Mesendoderm (in vitro differentiated cells): ENCODE measurements around the gene ZNF689.
A peak's percentile ranks its signal among the peaks of the same experiment; 100 is the strongest.

ENCODE experiments used
- DNase-seq: peaks from one replicate; pipeline ENCODE4 v3.0.0; 2013
- H2AK5ac ChIP-seq: 2 replicates; pipeline ENCODE4 v1.6.1; 2013; ENCODE audit warnings: low read length, inconsistent platforms
- H2BK120ac ChIP-seq: 2 replicates; pipeline ENCODE4 v1.6.1; 2013; ENCODE audit warnings: low read depth, mild to moderate bottlenecking, low read length, moderate library complexity, mixed read lengths
- H2BK15ac ChIP-seq: replicated peaks from 2 replicates; pipeline ENCODE4 v1.6.1; 2013; ENCODE audit warnings: low read depth, mild to moderate bottlenecking, moderate library complexity
- H2BK5ac ChIP-seq: 2 replicates; pipeline ENCODE4 v1.6.1; 2013; ENCODE audit warnings: low read length, inconsistent platforms
- H3K18ac ChIP-seq: 2 replicates; pipeline ENCODE4 v1.6.1; 2013; ENCODE audit warnings: mild to moderate bottlenecking, low read length, mixed read lengths
- H3K23ac ChIP-seq: one replicate; pipeline ENCODE4 v1.6.1; 2013; ENCODE audit warnings: low read length
- H3K27ac ChIP-seq: 2 replicates; pipeline ENCODE4 v1.5.1; 2013; ENCODE audit warnings: low read depth, mild to moderate bottlenecking, inconsistent platforms, low read length, moderate library complexity
- H3K27me3 ChIP-seq: 2 replicates; pipeline ENCODE4 v1.6.1; 2013; ENCODE audit warnings: low read length, control low read depth, mild to moderate bottlenecking, inconsistent platforms; ENCODE audit not compliant: insufficient read depth, poor library complexity
- H3K36me3 ChIP-seq: 2 replicates; pipeline ENCODE4 v1.6.1; 2013; ENCODE audit warnings: low read length, inconsistent platforms; ENCODE audit not compliant: control insufficient read depth, insufficient read depth
- H3K4ac ChIP-seq: one replicate; pipeline ENCODE4 v1.6.1; 2013; ENCODE audit warnings: low read depth, mild to moderate bottlenecking, low read length, moderate library complexity
- H3K4me1 ChIP-seq: 2 replicates; pipeline ENCODE4 v1.6.1; 2013; ENCODE audit warnings: low read depth, low read length, inconsistent platforms; ENCODE audit not compliant: control insufficient read depth
- H3K4me2 ChIP-seq: 2 replicates; pipeline ENCODE4 v1.6.1; 2013; ENCODE audit warnings: low read length
- H3K4me3 ChIP-seq: 2 replicates; pipeline ENCODE4 v1.5.1; 2013; ENCODE audit warnings: mild to moderate bottlenecking, low read length
- H3K56ac ChIP-seq: one replicate; pipeline ENCODE4 v1.6.1; 2013; ENCODE audit warnings: low read length
- H3K79me1 ChIP-seq: 2 replicates; pipeline ENCODE4 v1.6.1; 2013; ENCODE audit warnings: low read length, inconsistent platforms
- H3K79me2 ChIP-seq: 2 replicates; pipeline ENCODE4 v1.6.1; 2013; ENCODE audit warnings: mild to moderate bottlenecking, low read length; ENCODE audit not compliant: control insufficient read depth, insufficient read depth
- H3K9ac ChIP-seq: 2 replicates; pipeline ENCODE4 v1.6.1; 2013; ENCODE audit warnings: low read length, inconsistent platforms
- H4K5ac ChIP-seq: one replicate; pipeline ENCODE4 v1.6.1; 2013; ENCODE audit warnings: low read length
- H4K8ac ChIP-seq: one replicate; pipeline ENCODE4 v1.6.1; 2013; ENCODE audit warnings: low read depth, mild to moderate bottlenecking, control low read depth, low read length, moderate library complexity
- WGBS: extraction: QIAGEN DNeasy Blood & Tissue Kit; methylation state at CpG from one replicate; pipeline ENCODE4 v1.1.7; 2013; ENCODE audit warnings: low lambda C conversion rate, missing lambda C conversion rate; ENCODE audit not compliant: insufficient coverage; ENCODE audit errors: extremely low coverage; 5-methylcytosine and 5-hydroxymethylcytosine counted together

ZNF689 gene

DNA sequence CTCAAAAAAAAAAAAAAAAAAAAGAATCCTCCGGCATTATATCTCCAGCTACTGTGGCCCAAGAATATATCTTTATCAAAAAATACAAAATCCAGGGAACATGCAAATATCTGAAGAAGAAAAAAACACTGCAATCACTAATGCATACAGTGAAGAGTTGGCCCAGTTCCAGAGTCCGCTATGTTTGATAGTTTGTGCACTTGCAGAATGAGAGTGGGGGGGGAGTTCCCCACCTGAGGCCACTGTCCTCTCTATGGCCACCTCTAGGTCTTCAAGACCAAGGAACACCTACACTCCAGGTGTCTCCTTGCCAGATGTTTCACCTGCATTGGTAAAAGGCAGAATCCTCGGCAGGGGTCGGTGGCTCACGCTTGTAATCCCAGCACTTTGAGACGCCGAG is 28.7 kb downstream of the ZNF689 start:
- H2BK5ac ChIP-seq, result no peak overlapping the region
- no peak overlapping the region for H2AK5ac ChIP-seq
- no peak overlapping the region for H3K27ac ChIP-seq
- H2BK15ac ChIP-seq, result no peak overlapping the region
- no peaks in the 10 kb centered on the region for H3K4me1 ChIP-seq
- H2BK120ac ChIP-seq, result no peak overlapping the region
- H3K27me3 ChIP-seq, result no peaks in the 10 kb centered on the region
- no peak overlapping the region for H3K18ac ChIP-seq
- no peak overlapping the region for H3K23ac ChIP-seq
- H4K5ac ChIP-seq, result no peak overlapping the region
- H3K56ac ChIP-seq, result no peak overlapping the region
- H4K8ac ChIP-seq, result no peak overlapping the region
- no peak overlapping the region for H3K4ac ChIP-seq
- H3K36me3 ChIP-seq, result peaks cover 2% of the 10 kb centered on the region
- H3K79me1 ChIP-seq, result peaks cover 2% of the 10 kb centered on the region
- no CpG with 5 or more reads among the region's 7 CpGs for WGBS
- no peak overlapping the region for H3K4me3 ChIP-seq
- H3K4me2 ChIP-seq, result no peak overlapping the region
- DNase-seq, result no peak
- no peak overlapping the region for H3K9ac ChIP-seq
- peaks cover 3% of the 10 kb centered on the region for H3K79me2 ChIP-seq

DNA sequence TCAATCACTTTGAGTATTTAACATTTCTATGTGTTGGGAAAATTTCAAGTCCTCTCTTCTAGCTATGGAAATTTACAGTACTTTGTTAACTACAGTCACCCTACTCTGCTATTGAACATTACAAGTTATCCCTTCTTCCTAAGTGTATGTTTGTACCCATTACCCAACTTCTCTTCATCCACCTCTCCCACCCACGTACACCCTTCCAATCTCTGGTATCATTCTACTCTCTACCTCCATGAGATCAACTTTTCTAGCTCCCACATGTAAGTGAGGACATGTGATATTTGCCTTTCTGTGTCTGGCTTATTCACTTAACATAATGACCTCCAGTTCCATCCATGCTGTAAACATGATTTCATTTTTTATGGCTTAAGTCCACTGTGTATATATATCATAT is 35.5 kb downstream of the ZNF689 start:
- Histone ChIP-seq H3K79me1 (no peaks in the 10 kb centered on the region), H3K4me1 (no peaks in the 10 kb centered on the region), H3K4ac (no peak overlapping the region), H3K4me2 (no peak overlapping the region), H3K56ac (no peak overlapping the region), H2BK5ac (no peak overlapping the region), H3K4me3 (no peak overlapping the region), H3K9ac (no peak overlapping the region), H3K27ac (no peak overlapping the region), H3K23ac (no peak overlapping the region), H2AK5ac (no peak overlapping the region), H2BK15ac (no peak overlapping the region), H3K79me2 (no peaks in the 10 kb centered on the region), H3K36me3 (no peaks in the 10 kb centered on the region), H3K18ac (no peak overlapping the region), H4K5ac (no peak overlapping the region), H3K27me3 (no peaks in the 10 kb centered on the region), H2BK120ac (no peak overlapping the region), H4K8ac (no peak overlapping the region)
- WGBS, result 100% methylated on average over 1 of the region's 1 CpG
- DNase-seq, result no peak

DNA sequence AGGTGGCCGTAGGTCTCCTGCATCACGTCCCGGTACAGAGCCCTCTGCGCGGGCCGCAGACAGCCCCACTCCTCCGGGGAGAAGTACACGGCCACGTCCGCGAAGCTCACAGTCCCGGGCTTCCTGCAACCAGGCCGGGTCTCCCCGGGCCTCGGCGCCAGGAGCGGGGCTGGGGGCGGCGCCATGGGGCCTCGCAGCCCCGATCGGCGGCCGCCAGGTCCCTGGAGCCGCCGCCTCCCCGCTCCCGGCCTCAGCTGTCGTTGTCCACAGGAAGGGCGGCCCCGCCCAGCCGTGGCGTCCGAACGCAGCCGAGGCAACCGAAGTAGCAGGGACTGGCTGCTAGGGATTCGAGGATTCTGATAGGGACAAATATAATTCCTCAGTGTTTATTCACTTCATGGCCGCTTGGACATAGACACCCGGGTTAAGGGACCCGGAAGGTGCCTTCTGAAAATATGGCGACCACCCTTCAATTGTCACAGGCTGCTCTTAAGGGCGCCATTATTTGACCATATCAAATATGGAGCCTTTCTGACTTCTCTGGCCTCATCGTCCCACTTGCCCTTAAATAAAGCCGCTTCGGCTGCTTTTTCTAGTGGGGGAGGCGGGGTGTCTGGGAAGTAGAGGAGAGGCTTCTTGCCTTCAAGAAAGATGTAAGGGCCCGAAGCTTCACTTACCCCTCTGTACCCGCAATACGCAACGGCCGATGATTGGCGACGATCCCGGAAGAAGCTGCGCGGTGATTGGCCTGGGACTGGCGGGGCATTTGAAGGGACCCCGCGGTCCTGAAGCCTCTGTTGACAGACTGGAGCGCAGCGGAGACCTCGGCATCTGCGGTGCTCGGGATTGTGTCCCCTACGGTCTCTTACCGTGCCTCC is 38.5 kb downstream of the ZNF689 start, which contains the start of gene ZNF688:
TSS of gene ZNF688 (minus strand) at position 270 of the 878 bp plus-strand sequence. CDS start at position 185, 85 bp downstream.
- H3K4me1 ChIP-seq, result no peaks in the 10 kb centered on the region
- WGBS, result no CpG with 5 or more reads among the region's 67 CpGs
- H3K56ac ChIP-seq, result peak within 1 kb of the TSS; percentile 99

DNA sequence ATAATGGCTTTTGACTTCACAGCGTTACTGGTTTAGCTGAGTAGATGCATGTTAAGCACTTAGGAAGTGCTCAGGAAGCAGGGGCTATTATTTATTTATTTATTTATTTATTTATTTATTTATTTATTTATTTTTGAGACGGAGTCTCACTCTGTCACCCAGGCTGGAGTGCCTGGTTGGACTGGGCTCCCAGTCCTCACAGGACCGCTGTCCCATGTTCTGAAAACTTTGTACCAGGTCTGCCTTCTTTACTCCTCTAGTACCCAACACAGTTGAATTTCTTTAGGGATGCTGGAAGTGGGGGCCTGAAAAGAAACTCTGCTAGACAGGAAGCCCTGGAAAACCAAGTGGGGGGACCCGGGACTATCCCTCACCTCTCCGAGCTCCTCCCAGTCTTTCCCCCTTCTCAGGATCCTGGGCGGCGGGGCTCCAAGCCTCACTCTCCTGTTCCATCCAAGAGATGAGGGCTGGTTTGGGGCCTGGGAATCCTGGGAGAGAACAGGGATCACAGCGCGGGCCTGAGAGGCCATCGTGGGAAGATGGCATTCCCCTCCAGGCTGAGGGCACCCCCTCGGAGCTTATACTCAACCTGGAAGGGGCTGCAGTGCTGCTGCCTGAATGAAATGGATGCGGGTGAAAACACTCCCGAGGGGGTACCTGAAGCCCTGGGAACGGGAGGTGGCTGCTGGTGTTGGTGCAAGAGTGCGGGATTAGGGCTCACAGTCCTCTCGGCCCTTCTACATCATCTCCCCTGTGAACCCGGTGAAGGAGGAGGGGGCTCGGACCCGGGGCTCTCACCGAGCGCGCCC is 39.3 kb downstream of the ZNF689 start:
- WGBS, result no CpG with 5 or more reads among the region's 22 CpGs
- peak overlapping the region; percentile 73 for H3K18ac ChIP-seq
- H2AK5ac ChIP-seq, result no peak overlapping the region
- no peak overlapping the region for H3K23ac ChIP-seq
- peak overlapping the region; percentile 71 for H3K4me3 ChIP-seq
- H4K8ac ChIP-seq, result no peak overlapping the region
- peak overlapping the region; percentile 91 for H3K9ac ChIP-seq
- peak overlapping the region; percentile 91 for H3K27ac ChIP-seq
- no peak overlapping the region for H2BK15ac ChIP-seq
- no peak overlapping the region for H2BK5ac ChIP-seq
- no peaks in the 10 kb centered on the region for H3K4me1 ChIP-seq
- peak overlapping the region; percentile 99 for H3K56ac ChIP-seq
- no peak overlapping the region for H2BK120ac ChIP-seq
- H3K4me2 ChIP-seq, result peak overlapping the region; percentile 73
- H4K5ac ChIP-seq, result no peak overlapping the region
- no peaks in the 10 kb centered on the region for H3K27me3 ChIP-seq
- no peaks in the 10 kb centered on the region for H3K36me3 ChIP-seq
- no peaks in the 10 kb centered on the region for H3K79me1 ChIP-seq
- no peaks in the 10 kb centered on the region for H3K79me2 ChIP-seq
- peak; percentile 56 for DNase-seq
- H3K4ac ChIP-seq, result peak overlapping the region; percentile 92

More for the DNA sequence above, 38.5 kb downstream of the ZNF689 start, which contains the start of gene ZNF688:
- peak; percentile 99 for DNase-seq
- peak within 1 kb of the TSS; percentile 100 for H3K4me2 ChIP-seq
- no peak within 1 kb of the TSS for H4K8ac ChIP-seq
- peak within 1 kb of the TSS; percentile 92 for H3K4ac ChIP-seq
- peak within 1 kb of the TSS; percentile 72 for H2BK5ac ChIP-seq
- no peaks in the 10 kb centered on the region for H3K27me3 ChIP-seq
- no peak within 1 kb of the TSS for H2BK15ac ChIP-seq
- peak within 1 kb of the TSS; percentile 66 for H3K23ac ChIP-seq
- no peak within 1 kb of the TSS for H2BK120ac ChIP-seq
- H3K36me3 ChIP-seq, result no peaks in the 10 kb centered on the region
- H3K79me1 ChIP-seq, result no peaks in the 10 kb centered on the region
- peak within 1 kb of the TSS; percentile 73 for H3K18ac ChIP-seq
- no peak within 1 kb of the TSS for H4K5ac ChIP-seq
- no peak within 1 kb of the TSS for H2AK5ac ChIP-seq
- H3K79me2 ChIP-seq, result no peaks in the 10 kb centered on the region
- H3K27ac ChIP-seq, result peak within 1 kb of the TSS; percentile 91
- peak within 1 kb of the TSS; percentile 76 for H3K4me3 ChIP-seq
- H3K9ac ChIP-seq, result peak within 1 kb of the TSS; percentile 91

DNA sequence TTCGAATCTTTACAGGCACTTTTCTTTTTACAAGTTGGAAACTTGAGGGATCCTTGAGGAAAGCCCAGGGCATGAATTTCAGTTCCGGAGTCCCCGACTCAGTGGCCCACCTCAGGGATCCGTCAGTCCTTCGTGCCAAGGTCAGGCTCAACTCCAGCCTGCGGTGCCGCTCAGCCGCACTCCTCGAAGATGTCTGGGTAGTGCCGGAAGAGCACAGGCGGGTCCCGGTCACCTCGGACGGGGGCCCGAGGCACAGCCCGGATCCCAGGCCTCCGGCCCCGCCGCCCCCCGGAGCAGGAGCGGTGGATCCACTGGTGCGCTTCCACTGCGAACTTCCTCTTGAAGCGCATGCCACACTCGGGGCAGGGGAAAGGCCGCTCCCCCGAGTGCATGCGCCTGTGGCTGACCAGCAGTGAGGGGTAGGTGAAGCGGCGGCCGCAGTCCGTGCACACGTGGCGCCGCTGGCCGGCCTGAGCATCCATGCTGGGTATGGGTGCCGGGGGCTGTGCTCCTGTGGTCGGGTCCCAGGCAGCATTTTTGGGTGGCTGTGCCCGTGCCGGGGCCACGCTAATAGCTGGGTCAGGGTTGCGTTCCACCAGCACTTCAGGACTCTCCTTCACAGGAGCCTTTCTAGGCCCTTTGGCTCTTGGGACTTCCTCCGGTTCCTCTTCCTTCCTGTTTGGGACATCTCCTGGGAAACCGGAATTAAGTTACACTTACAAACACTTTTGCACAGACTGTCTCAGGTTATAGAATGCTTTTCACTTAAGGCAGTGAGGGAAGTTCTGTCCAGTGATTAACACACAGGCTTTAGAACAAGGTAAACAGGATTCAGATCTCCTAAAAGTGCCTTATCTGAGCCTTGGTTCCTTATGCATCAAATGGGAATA is 40.2 kb downstream of the ZNF689 start:
- no peak overlapping the region for H2BK15ac ChIP-seq
- no peaks in the 10 kb centered on the region for H3K36me3 ChIP-seq
- H2AK5ac ChIP-seq, result no peak overlapping the region
- no CpG with 5 or more reads among the region's 44 CpGs for WGBS
- no peaks in the 10 kb centered on the region for H3K79me2 ChIP-seq
- DNase-seq, result no peak
- H3K27me3 ChIP-seq, result no peaks in the 10 kb centered on the region
- no peaks in the 10 kb centered on the region for H3K79me1 ChIP-seq
- no peak overlapping the region for H3K9ac ChIP-seq
- H3K23ac ChIP-seq, result no peak overlapping the region
- no peaks in the 10 kb centered on the region for H3K4me1 ChIP-seq
- no peak overlapping the region for H3K18ac ChIP-seq
- H3K4me3 ChIP-seq, result no peak overlapping the region
- peak overlapping the region; percentile 17 for H3K27ac ChIP-seq
- no peak overlapping the region for H3K4me2 ChIP-seq
- H3K4ac ChIP-seq, result no peak overlapping the region
- peak overlapping the region; percentile 49 for H3K56ac ChIP-seq
- no peak overlapping the region for H2BK5ac ChIP-seq
- H4K8ac ChIP-seq, result no peak overlapping the region
- no peak overlapping the region for H2BK120ac ChIP-seq
- H4K5ac ChIP-seq, result no peak overlapping the region
